Measurements from ENCODE around the gene PPP1R3C.

DNA sequence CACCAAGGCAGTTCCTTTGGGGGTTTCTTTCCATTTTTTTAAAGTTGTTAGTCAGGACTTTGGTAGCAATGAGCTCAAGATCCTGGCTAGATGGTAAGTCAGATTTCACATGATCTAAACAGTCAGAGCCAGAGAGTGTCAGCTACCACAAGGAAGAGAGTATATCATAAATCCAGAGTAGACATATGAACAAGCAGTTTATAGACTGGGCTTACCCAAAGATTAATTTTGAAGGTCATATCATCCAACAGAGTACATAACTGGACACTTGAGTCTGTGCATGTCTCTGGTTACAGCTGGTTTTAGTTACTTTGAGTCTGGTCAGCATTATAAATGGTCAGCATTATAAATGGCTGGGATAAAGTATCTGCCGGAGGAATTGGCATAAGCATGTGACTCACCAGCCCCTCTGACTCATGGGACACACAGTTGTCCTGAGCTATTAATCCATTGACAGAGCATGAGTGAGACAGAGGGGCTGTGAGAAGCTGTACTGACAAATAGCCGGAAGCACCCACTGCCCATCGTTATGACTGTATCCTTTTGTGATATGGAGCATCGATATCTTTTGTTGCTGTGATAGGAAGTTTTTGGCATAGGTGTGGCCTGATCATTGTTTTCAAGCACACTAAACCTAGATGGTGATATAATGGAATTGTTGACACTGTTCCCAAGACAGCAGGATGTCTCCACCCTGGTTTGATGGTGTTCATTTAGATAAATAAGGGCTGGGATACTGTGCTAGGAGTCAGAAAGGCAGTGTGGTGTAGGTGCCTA, 19.3 kb downstream of the PPP1R3C start:
- TF ChIP-seq, protein P1, sequence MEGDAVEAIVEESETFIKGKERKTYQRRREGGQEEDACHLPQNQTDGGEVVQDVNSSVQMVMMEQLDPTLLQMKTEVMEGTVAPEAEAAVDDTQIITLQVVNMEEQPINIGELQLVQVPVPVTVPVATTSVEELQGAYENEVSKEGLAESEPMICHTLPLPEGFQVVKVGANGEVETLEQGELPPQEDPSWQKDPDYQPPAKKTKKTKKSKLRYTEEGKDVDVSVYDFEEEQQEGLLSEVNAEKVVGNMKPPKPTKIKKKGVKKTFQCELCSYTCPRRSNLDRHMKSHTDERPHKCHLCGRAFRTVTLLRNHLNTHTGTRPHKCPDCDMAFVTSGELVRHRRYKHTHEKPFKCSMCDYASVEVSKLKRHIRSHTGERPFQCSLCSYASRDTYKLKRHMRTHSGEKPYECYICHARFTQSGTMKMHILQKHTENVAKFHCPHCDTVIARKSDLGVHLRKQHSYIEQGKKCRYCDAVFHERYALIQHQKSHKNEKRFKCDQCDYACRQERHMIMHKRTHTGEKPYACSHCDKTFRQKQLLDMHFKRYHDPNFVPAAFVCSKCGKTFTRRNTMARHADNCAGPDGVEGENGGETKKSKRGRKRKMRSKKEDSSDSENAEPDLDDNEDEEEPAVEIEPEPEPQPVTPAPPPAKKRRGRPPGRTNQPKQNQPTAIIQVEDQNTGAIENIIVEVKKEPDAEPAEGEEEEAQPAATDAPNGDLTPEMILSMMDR (IDR thresholded peaks at IDR 0.05), result no peak
- no peak for TF ChIP-seq ZFX (IDR thresholded peaks at IDR 0.05; ENCODE audit: borderline replicate concordance)

All from 22Rv1 (cell line).